ENCODE results near the gene INO80D. TPM values are rescaled to one million over a fixed set of nuclear protein-coding genes. Genes with fewer than 3 reads are reported as not detected.
"Not testable (repeated sequence)": the region's sequence is repeated elsewhere in the genome, so short reads cannot be mapped to it uniquely, and the experiment has no call there.

The INO80D gene
- total RNA-seq, 6 experiments from 2014 or later, result 11.3 to 13.1 (median 12.0) TPM

- Mint-ChIP-seq H3K4me1 (ENCODE audit: low read depth) (peaks cover 33% of the 10 kb centered on the region), H3K27me3 (ENCODE audit: insufficient read depth) (peaks cover 3% of the 10 kb centered on the region; the same call in 1 of the 2 replicates), H3K9me3 (no peaks in the 10 kb centered on the region), H3K27ac (no peak overlapping the region), H3K4me3 (no peak overlapping the region), H3K36me3 (ENCODE audit: low read depth) (peaks cover 2% of the 10 kb centered on the region)
- DNase-seq, result no peak
- no peak for TF ChIP-seq CTCF (IDR thresholded peaks at IDR 0.05)
Measured at GRCh38 chr2:206080927-206081326, 5.0 kb downstream of the INO80D start.

GRCh38 chr2:206079699-206080465 is 6.1 kb downstream of the INO80D start:
- Mint-ChIP-seq H3K27ac (no peak overlapping the region), H3K4me3 (no peak overlapping the region), H3K27me3 (ENCODE audit: insufficient read depth) (no peaks in the 10 kb centered on the region), H3K9me3 (no peaks in the 10 kb centered on the region), H3K36me3 (ENCODE audit: low read depth) (no peaks in the 10 kb centered on the region), H3K4me1 (ENCODE audit: low read depth) (peaks cover 33% of the 10 kb centered on the region)
- no peak for DNase-seq
- TF ChIP-seq CTCF (IDR thresholded peaks at IDR 0.05), result no peak

GRCh38 chr2:206077879-206078278 is 8.1 kb downstream of the INO80D start:
- H3K27me3 Mint-ChIP-seq (ENCODE audit: insufficient read depth); DNase-seq; H3K4me3 Mint-ChIP-seq; H3K27ac Mint-ChIP-seq; H3K36me3 Mint-ChIP-seq (ENCODE audit: low read depth); H3K9me3 Mint-ChIP-seq: not testable (repeated sequence)
- peaks cover 18% of the 10 kb centered on the region for H3K4me1 Mint-ChIP-seq (ENCODE audit: low read depth)

GRCh38 chr2:206075113-206075512 is 10.9 kb downstream of the INO80D start:
- TF ChIP-seq CTCF (IDR thresholded peaks at IDR 0.05), result no peak
- H3K9me3 Mint-ChIP-seq, result no peaks in the 10 kb centered on the region
- H3K27me3 Mint-ChIP-seq (ENCODE audit: insufficient read depth), result no peaks in the 10 kb centered on the region
- H3K4me1 Mint-ChIP-seq (ENCODE audit: low read depth), result peaks cover 17% of the 10 kb centered on the region
- no peaks in the 10 kb centered on the region for H3K36me3 Mint-ChIP-seq (ENCODE audit: low read depth)
- DNase-seq, result no peak
- H3K4me3 Mint-ChIP-seq, result no peak overlapping the region
- H3K27ac Mint-ChIP-seq, result no peak overlapping the region

- Mint-ChIP-seq H3K4me1 (ENCODE audit: low read depth) (no peaks in the 10 kb centered on the region), H3K27me3 (ENCODE audit: insufficient read depth) (no peaks in the 10 kb centered on the region), H3K36me3 (ENCODE audit: low read depth) (no peaks in the 10 kb centered on the region), H3K27ac (no peak overlapping the region), H3K4me3 (no peak overlapping the region), H3K9me3 (no peaks in the 10 kb centered on the region)
- no peak for TF ChIP-seq CTCF (IDR thresholded peaks at IDR 0.05)
- no peak for DNase-seq
Measured at GRCh38 chr2:206071807-206072206, 14.2 kb downstream of the INO80D start.

- Mint-ChIP-seq H3K27me3 (ENCODE audit: insufficient read depth) (no peaks in the 10 kb centered on the region), H3K4me3 (no peak overlapping the region), H3K9me3 (no peaks in the 10 kb centered on the region), H3K4me1 (ENCODE audit: low read depth) (no peaks in the 10 kb centered on the region), H3K27ac (no peak overlapping the region), H3K36me3 (ENCODE audit: low read depth) (no peaks in the 10 kb centered on the region)
- TF ChIP-seq CTCF (IDR thresholded peaks at IDR 0.05), result no peak
- no peak for DNase-seq
Measured at GRCh38 chr2:206069417-206069816, 16.6 kb downstream of the INO80D start.
